Astrocyte (in vitro differentiated cells and primary cell): Measurements from ENCODE around the gene PIK3R1. TPM values are rescaled to one million over a fixed set of nuclear protein-coding genes. Genes with fewer than 3 reads are reported as not detected.

Source experiments
- DNase-seq: peaks from one replicate; pipeline ENCODE4 v3.0.0-alpha.2; 2010; ENCODE audit warnings: low read depth
- FAIRE-seq: peaks from 2 replicates; lab custom pipeline; 2011; peaks lifted over from hg19 to GRCh38; lab: Jason Lieb, UNC
- H2AFZ ChIP-seq: 2 replicates; pipeline ENCODE4 v1.6.0; 2012; ENCODE audit warnings: low read depth, low read length, inconsistent platforms
- H3K27ac ChIP-seq: 2 replicates; pipeline ENCODE4 v1.5.1; 2011; ENCODE audit warnings: low read depth, low read length, inconsistent platforms
- H3K27me3 ChIP-seq: 2 replicates; pipeline ENCODE4 v1.6.0; 2011; ENCODE audit warnings: low read length, inconsistent platforms; ENCODE audit not compliant: insufficient read depth
- H3K36me3 ChIP-seq: 2 replicates; pipeline ENCODE4 v1.5.1; 2011; ENCODE audit warnings: low read length, inconsistent platforms; ENCODE audit not compliant: insufficient read depth
- H3K4me1 ChIP-seq: 2 replicates; pipeline ENCODE4 v1.5.1; 2011; ENCODE audit warnings: low read length, inconsistent platforms; ENCODE audit not compliant: insufficient read depth
- H3K4me2 ChIP-seq: 2 replicates; pipeline ENCODE4 v1.6.0; 2012; ENCODE audit warnings: low read length, inconsistent platforms
- H3K4me3 ChIP-seq: 2 replicates; pipeline ENCODE4 v1.5.1; 2011; ENCODE audit warnings: low read depth, mild to moderate bottlenecking, low read length, inconsistent platforms; ENCODE audit not compliant: insufficient read depth
- H3K79me2 ChIP-seq: 2 replicates; pipeline ENCODE4 v1.6.0; 2012; ENCODE audit warnings: mild to moderate bottlenecking, low read length, inconsistent platforms; ENCODE audit not compliant: insufficient read depth
- H3K9ac ChIP-seq: 2 replicates; pipeline ENCODE4 v1.6.0; 2012; ENCODE audit warnings: mild to moderate bottlenecking, low read length, inconsistent platforms
- H3K9me3 ChIP-seq: 2 replicates; pipeline ENCODE4 v1.5.1; 2012; ENCODE audit warnings: low read depth, mild to moderate bottlenecking, low read length, inconsistent platforms; ENCODE audit not compliant: insufficient read depth
- H4K20me1 ChIP-seq: 2 replicates; pipeline ENCODE4 v1.6.0; 2012; ENCODE audit warnings: low read length, inconsistent platforms; ENCODE audit not compliant: insufficient read depth
- H3K27ac Mint-ChIP-seq: one replicate; pipeline ENCODE4 v1.8.0; 2021; ENCODE audit warnings: mild to moderate bottlenecking, mixed read lengths; ENCODE audit not compliant: unreplicated experiment
- H3K27me3 Mint-ChIP-seq: one replicate; pipeline ENCODE4 v1.8.0; 2021; ENCODE audit warnings: low read depth, mixed read lengths; ENCODE audit not compliant: unreplicated experiment
- H3K36me3 Mint-ChIP-seq: one replicate; pipeline ENCODE4 v1.8.0; 2021; ENCODE audit warnings: low read depth, mixed read lengths; ENCODE audit not compliant: unreplicated experiment
- H3K4me1 Mint-ChIP-seq: one replicate; pipeline ENCODE4 v1.8.0; 2021; ENCODE audit warnings: low read depth, mixed read lengths; ENCODE audit not compliant: unreplicated experiment
- H3K4me3 Mint-ChIP-seq: one replicate; pipeline ENCODE4 v1.8.0; 2021; ENCODE audit warnings: mild to moderate bottlenecking, moderate library complexity, mixed read lengths; ENCODE audit not compliant: unreplicated experiment
- H3K9me3 Mint-ChIP-seq: one replicate; pipeline ENCODE4 v1.8.0; 2021; ENCODE audit warnings: mild to moderate bottlenecking, mixed read lengths; ENCODE audit not compliant: unreplicated experiment
- CTCF ChIP-seq: IDR thresholded peaks from 2 replicates; pipeline ENCODE4 v1.5.1; 2011; ENCODE audit warnings: low read depth, mild to moderate bottlenecking, inconsistent platforms, low read length, moderate library complexity; ENCODE audit not compliant: insufficient read depth
- EZH2 ChIP-seq: IDR thresholded peaks from 2 replicates; pipeline ENCODE4 v1.6.1; 2012; ENCODE audit warnings: mild to moderate bottlenecking, low read length, inconsistent platforms; ENCODE audit not compliant: insufficient read depth
- total RNA-seq: library from RNA; stranded (reverse); gene quantifications from 2 replicates; pipeline ENCODE4 v1.2.1, GENCODE V29; 2021

Gene PIK3R1
- total RNA-seq, 1 donor from 2014 or later, result 25.7 TPM

DNA sequence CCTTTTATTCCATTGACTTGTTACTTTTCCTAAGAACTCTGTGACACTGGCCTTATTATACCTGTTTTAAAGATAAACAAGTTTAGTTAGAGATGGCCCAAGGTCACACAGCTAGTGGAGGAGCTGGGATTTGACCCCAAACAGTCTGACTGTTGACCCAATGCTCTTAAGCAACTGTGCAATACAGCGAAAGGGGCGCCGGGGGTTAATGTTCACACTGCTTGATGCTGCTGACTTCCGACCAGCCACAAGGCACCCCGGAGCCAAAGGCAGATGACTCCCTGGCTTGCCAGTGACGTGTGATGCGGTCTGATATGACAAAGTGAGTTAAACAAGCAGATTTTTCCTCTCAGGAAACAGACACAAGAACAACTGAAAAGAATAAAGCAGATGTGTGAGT lies 23.9 kb downstream of the PIK3R1 start:
- H2AFZ ChIP-seq, result no peak overlapping the region
- Mint-ChIP-seq H3K9me3 (no peaks in the 10 kb centered on the region), H3K27me3 (no peaks in the 10 kb centered on the region), H3K4me3 (no peak overlapping the region), H3K36me3 (peaks cover 3% of the 10 kb centered on the region), H3K27ac (no peak overlapping the region), H3K4me1 (peaks cover 23% of the 10 kb centered on the region)
- TF ChIP-seq EZH2 (no peak), CTCF (no peak)
- no peak overlapping the region for H3K4me3 ChIP-seq
- no peaks in the 10 kb centered on the region for H3K27me3 ChIP-seq
- H3K9me3 ChIP-seq, result no peaks in the 10 kb centered on the region
- no peak overlapping the region for H3K9ac ChIP-seq
- H3K4me2 ChIP-seq, result peak overlapping the region; percentile 35
- H3K36me3 ChIP-seq, result no peaks in the 10 kb centered on the region
- H3K27ac ChIP-seq, result no peak overlapping the region
- H3K79me2 ChIP-seq, result peaks cover 11% of the 10 kb centered on the region
- peaks cover 29% of the 10 kb centered on the region for H4K20me1 ChIP-seq
- peak; percentile 89 for FAIRE-seq
- peaks cover 12% of the 10 kb centered on the region for H3K4me1 ChIP-seq
- peak; percentile 91 for DNase-seq

DNA sequence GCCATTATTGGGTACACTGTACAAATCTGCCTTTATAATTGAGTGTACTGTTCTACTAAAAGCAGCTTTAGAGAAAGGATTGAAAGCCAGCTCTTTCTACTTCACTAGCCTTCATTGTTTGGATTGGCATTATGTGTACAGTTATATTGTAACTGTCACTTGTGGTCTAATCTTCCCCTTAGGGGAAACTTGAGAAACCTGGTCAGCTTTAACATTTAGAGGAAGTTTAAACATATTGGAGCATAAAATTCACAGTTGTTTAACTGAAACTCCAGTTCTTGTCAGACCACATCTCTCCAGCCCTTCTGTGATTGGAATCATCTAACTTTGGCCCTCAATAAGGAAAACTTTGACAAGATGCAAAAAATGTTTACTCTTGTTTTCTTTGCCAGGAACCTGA lies 24.6 kb downstream of the PIK3R1 start:
- no peaks in the 10 kb centered on the region for H3K27me3 ChIP-seq
- H3K4me1 ChIP-seq, result peaks cover 14% of the 10 kb centered on the region
- H3K36me3 Mint-ChIP-seq, result peaks cover 3% of the 10 kb centered on the region
- no peaks in the 10 kb centered on the region for H3K36me3 ChIP-seq
- H3K4me2 ChIP-seq, result no peak overlapping the region
- peaks cover 23% of the 10 kb centered on the region for H3K4me1 Mint-ChIP-seq
- H3K9me3 Mint-ChIP-seq, result no peaks in the 10 kb centered on the region
- no peak overlapping the region for H3K9ac ChIP-seq
- H2AFZ ChIP-seq, result no peak overlapping the region
- TF ChIP-seq EZH2 (no peak), CTCF (no peak)
- no peak overlapping the region for H3K27ac Mint-ChIP-seq
- H4K20me1 ChIP-seq, result peaks cover 26% of the 10 kb centered on the region
- no peak overlapping the region for H3K27ac ChIP-seq
- H3K79me2 ChIP-seq, result peaks cover 7% of the 10 kb centered on the region
- FAIRE-seq (no peak), DNase-seq (no peak)
- H3K4me3 Mint-ChIP-seq, result no peak overlapping the region
- no peaks in the 10 kb centered on the region for H3K9me3 ChIP-seq
- H3K27me3 Mint-ChIP-seq, result no peaks in the 10 kb centered on the region
- H3K4me3 ChIP-seq, result no peak overlapping the region

DNA sequence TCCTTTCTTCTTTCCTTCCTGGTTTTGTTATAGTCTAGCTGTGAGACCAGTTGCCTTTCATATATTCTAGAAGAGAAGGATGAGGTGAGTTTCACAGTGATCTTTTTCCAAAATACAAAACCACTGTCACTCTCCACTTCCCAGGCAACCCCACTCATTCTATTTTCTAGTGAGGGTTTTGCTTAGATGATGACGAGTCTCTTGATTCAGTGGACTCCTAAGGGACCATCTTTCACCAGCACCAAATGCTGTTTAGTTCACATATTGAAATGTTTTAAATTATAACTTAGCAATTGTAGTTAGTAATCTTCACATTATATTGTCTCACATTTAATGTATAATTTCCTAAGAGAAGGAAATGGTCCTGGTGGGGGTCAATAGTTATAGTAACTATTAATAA lies 25.2 kb downstream of the PIK3R1 start:
- H3K27me3 Mint-ChIP-seq, result no peaks in the 10 kb centered on the region
- no peaks in the 10 kb centered on the region for H3K27me3 ChIP-seq
- no peaks in the 10 kb centered on the region for H3K36me3 ChIP-seq
- peaks cover 16% of the 10 kb centered on the region for H3K4me1 ChIP-seq
- no peak overlapping the region for H3K4me3 Mint-ChIP-seq
- H3K27ac ChIP-seq, result no peak overlapping the region
- H3K9me3 ChIP-seq, result no peaks in the 10 kb centered on the region
- DNase-seq, result no peak
- H3K27ac Mint-ChIP-seq, result no peak overlapping the region
- no peak overlapping the region for H2AFZ ChIP-seq
- no peak for FAIRE-seq
- peaks cover 26% of the 10 kb centered on the region for H4K20me1 ChIP-seq
- peaks cover 23% of the 10 kb centered on the region for H3K4me1 Mint-ChIP-seq
- H3K79me2 ChIP-seq, result peaks cover 3% of the 10 kb centered on the region
- no peak for TF ChIP-seq EZH2
- TF ChIP-seq CTCF, result no peak
- H3K36me3 Mint-ChIP-seq, result peaks cover 3% of the 10 kb centered on the region
- H3K4me3 ChIP-seq, result no peak overlapping the region
- no peak overlapping the region for H3K4me2 ChIP-seq
- no peak overlapping the region for H3K9ac ChIP-seq
- no peaks in the 10 kb centered on the region for H3K9me3 Mint-ChIP-seq
